ENCODE measurements around the gene DCBLD1.
"Not testable (repeated sequence)": the region's sequence is repeated elsewhere in the genome, so short reads cannot be mapped to it uniquely, and the experiment has no call there.

The DCBLD1 gene

DNA sequence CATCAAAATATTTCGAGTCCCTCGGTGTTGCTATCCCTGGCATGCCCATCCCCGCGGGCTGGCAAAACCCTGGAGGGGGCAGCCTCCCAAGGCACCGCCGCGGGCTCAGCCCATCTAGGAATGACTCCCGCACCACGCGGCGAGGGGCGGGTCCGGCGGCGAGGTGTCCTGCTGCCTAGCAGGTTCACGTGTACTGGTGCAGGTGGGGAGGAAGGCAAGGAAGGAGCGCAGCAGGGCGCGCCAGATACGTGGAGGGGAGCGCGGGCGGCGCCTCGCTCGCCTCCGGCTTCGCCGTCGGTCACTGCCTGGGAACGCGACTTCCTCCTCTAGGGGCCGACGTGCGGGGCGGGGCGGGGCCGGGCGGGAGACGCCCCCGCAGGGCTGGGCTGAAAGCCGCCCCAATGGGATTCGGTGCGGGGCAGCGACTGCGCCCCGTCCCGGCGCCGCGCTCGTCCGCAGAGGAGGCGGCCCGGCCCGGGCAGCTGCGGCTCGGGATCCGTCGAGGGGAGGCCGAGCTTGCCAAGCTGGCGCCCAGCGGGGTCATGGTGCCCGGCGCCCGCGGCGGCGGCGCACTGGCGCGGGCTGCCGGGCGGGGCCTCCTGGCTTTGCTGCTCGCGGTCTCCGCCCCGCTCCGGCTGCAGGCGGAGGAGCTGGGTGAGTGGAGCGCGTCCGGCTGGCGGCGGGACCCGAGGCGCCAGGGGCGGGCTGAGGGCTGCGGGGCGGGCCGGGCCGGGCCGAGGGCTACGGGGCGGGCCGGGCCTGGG is at the start of gene DCBLD1:
TSS of gene DCBLD1 (plus strand) at position 435 of the 764 bp plus-strand sequence. CDS start at position 543, 108 bp downstream.
- Histone ChIP-seq H3F3A (ENCODE audit: low read depth) (no peaks in the 10 kb centered on the region), H3K4me2 (ENCODE audit: low read depth, low read length, poor library complexity, severe bottlenecking) (no peak within 1 kb of the TSS), H3K9me3 (ENCODE audit: insufficient read depth, low read depth, low read length) (no peaks in the 10 kb centered on the region), H3K9ac (ENCODE audit: low read depth, low read length, poor library complexity, severe bottlenecking) (no peak within 1 kb of the TSS), H3K27me3 (ENCODE audit: insufficient read depth, low read length, poor library complexity, severe bottlenecking) (no peaks in the 10 kb centered on the region), H4K20me1 (ENCODE audit: insufficient read depth, low read length, poor library complexity, severe bottlenecking) (no peaks in the 10 kb centered on the region), H3K4me3 (ENCODE audit: low read length, poor library complexity, severe bottlenecking) (no peak within 1 kb of the TSS), H3K9me2 (replicated peaks; ENCODE audit: low read depth, low read length) (no peaks in the 10 kb centered on the region), H3K4me1 (ENCODE audit: insufficient read depth, low read length, poor library complexity, severe bottlenecking) (peaks cover 3% of the 10 kb centered on the region), H2AFZ (ENCODE audit: low read length) (no peak within 1 kb of the TSS), H3K36me3 (ENCODE audit: insufficient read depth, low read length) (no peaks in the 10 kb centered on the region), H3K79me2 (ENCODE audit: insufficient read depth, low read length) (no peaks in the 10 kb centered on the region)
- no peak for TF ChIP-seq EZH2phosphoT487 (IDR thresholded peaks at IDR 0.05; ENCODE audit: borderline replicate concordance)
- TF ChIP-seq, protein P1, sequence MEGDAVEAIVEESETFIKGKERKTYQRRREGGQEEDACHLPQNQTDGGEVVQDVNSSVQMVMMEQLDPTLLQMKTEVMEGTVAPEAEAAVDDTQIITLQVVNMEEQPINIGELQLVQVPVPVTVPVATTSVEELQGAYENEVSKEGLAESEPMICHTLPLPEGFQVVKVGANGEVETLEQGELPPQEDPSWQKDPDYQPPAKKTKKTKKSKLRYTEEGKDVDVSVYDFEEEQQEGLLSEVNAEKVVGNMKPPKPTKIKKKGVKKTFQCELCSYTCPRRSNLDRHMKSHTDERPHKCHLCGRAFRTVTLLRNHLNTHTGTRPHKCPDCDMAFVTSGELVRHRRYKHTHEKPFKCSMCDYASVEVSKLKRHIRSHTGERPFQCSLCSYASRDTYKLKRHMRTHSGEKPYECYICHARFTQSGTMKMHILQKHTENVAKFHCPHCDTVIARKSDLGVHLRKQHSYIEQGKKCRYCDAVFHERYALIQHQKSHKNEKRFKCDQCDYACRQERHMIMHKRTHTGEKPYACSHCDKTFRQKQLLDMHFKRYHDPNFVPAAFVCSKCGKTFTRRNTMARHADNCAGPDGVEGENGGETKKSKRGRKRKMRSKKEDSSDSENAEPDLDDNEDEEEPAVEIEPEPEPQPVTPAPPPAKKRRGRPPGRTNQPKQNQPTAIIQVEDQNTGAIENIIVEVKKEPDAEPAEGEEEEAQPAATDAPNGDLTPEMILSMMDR (conservative IDR thresholded peaks at IDR 0.05; ENCODE audit: low read length), result no peak

DNA sequence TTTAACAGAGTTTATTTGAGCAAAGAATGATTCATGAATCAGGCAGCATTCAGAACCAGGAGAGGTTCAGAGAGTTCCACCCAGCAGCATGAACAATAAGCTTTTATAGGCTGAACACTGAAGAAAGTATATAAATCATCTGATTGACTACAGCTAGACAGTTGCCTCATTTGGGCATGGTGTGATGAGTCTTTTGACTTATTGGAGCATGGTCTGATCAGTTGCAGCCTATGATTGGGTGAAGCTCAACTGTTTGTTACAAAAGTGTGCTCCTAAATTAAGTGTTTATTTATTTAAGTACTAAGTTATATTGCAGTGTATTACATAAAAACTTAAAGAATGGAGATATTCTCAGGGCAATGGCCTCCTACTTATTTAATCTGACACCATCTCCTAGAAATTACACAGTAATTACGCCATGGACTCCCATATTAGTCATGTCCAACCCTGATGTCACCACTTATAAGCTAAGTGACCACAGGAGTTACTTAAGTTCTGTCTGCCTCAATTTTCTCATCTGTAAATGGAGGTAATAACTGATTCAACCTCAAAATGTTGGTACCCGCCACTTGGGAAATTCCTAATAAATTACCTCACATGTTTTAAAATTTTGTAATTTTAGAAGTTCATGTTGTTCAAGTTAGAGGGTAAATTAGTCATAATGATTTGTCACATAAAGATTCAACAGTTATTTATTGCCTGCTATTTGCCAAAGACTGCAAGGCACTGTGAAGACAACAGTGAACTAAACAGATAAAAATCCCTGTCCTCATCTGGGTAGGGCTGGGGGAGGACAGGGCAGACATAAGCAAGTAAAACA is 41.6 kb upstream of the DCBLD1 start:
- Histone ChIP-seq H3K36me3 (ENCODE audit: insufficient read depth, low read length) (no peaks in the 10 kb centered on the region), H3K9me3 (ENCODE audit: insufficient read depth, low read depth, low read length) (no peaks in the 10 kb centered on the region), H2AFZ (ENCODE audit: low read length) (no peak overlapping the region), H3K4me2 (ENCODE audit: low read depth, low read length, poor library complexity, severe bottlenecking) (no peak overlapping the region), H3K27me3 (ENCODE audit: insufficient read depth, low read length, poor library complexity, severe bottlenecking) (no peaks in the 10 kb centered on the region), H3K9ac (ENCODE audit: low read depth, low read length, poor library complexity, severe bottlenecking) (no peak overlapping the region), H3K79me2 (ENCODE audit: insufficient read depth, low read length) (no peaks in the 10 kb centered on the region), H3F3A (ENCODE audit: low read depth) (no peaks in the 10 kb centered on the region), H3K4me1 (ENCODE audit: insufficient read depth, low read length, poor library complexity, severe bottlenecking) (no peaks in the 10 kb centered on the region), H3K4me3 (ENCODE audit: low read length, poor library complexity, severe bottlenecking) (no peak overlapping the region), H4K20me1 (ENCODE audit: insufficient read depth, low read length, poor library complexity, severe bottlenecking) (no peaks in the 10 kb centered on the region), H3K9me2 (replicated peaks; ENCODE audit: low read depth, low read length) (no peaks in the 10 kb centered on the region)
- TF ChIP-seq, protein P1 (conservative IDR thresholded peaks at IDR 0.05; ENCODE audit: low read length), result no peak
- no peak for TF ChIP-seq EZH2phosphoT487 (IDR thresholded peaks at IDR 0.05; ENCODE audit: borderline replicate concordance)

DNA sequence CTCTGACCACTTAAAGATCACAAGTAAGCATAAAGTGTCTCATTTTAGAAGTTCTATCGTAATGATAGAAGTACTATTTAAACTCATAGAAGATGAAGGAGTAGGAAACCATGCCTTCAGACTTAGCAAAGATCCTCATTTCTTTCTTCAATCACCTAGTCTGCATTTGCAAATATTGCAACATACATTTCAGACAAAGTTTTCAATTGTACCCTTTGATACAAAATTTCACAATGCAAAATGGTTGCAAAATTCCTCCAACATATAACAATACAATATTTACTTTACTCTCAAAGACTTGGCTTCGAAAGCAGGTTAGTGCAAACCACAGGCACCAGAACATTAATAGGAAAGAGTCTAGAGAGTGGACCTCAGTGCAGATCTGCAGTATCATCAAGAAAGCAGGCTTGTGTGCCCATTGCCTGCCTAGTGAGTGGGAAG is 40.6 kb upstream of the DCBLD1 start:
- no peaks in the 10 kb centered on the region for H3K36me3 ChIP-seq (ENCODE audit: insufficient read depth, low read length)
- no peaks in the 10 kb centered on the region for H3K27me3 ChIP-seq (ENCODE audit: insufficient read depth, low read length, poor library complexity, severe bottlenecking)
- TF ChIP-seq, protein P1 (conservative IDR thresholded peaks at IDR 0.05; ENCODE audit: low read length), result no peak
- TF ChIP-seq EZH2phosphoT487 (IDR thresholded peaks at IDR 0.05; ENCODE audit: borderline replicate concordance), result no peak
- H4K20me1 ChIP-seq (ENCODE audit: insufficient read depth, low read length, poor library complexity, severe bottlenecking), result no peaks in the 10 kb centered on the region
- H3K79me2 ChIP-seq (ENCODE audit: insufficient read depth, low read length), result no peaks in the 10 kb centered on the region
- no peaks in the 10 kb centered on the region for H3K9me3 ChIP-seq (ENCODE audit: insufficient read depth, low read depth, low read length)
- no peak overlapping the region for H3K9ac ChIP-seq (ENCODE audit: low read depth, low read length, poor library complexity, severe bottlenecking)
- H3K4me3 ChIP-seq (ENCODE audit: low read length, poor library complexity, severe bottlenecking), result no peak overlapping the region
- H3K9me2 ChIP-seq (replicated peaks; ENCODE audit: low read depth, low read length), result no peaks in the 10 kb centered on the region
- no peaks in the 10 kb centered on the region for H3F3A ChIP-seq (ENCODE audit: low read depth)
- H2AFZ ChIP-seq (ENCODE audit: low read length), result no peak overlapping the region
- H3K4me2 ChIP-seq (ENCODE audit: low read depth, low read length, poor library complexity, severe bottlenecking), result no peak overlapping the region
- H3K4me1 ChIP-seq (ENCODE audit: insufficient read depth, low read length, poor library complexity, severe bottlenecking), result no peaks in the 10 kb centered on the region

DNA sequence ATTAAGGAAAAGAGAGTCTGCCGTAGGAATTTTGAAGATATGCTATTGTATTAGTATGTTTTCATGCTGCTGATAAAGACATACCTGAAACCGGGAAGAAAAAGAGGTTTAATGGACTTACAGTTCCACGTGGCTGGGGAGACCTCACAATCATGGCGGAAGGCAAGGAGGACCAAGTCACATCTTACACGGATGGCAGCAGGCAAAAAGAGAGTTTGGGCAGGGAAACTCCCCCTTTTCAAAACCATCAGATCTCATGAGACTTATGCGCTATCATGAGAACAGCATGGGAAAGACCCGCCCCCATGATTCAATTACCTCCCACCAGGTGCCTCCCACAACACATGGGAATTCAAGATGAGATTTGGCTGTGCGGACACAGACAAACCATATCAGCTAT is 40.2 kb upstream of the DCBLD1 start:
- H3K4me2 ChIP-seq (ENCODE audit: low read depth, low read length, poor library complexity, severe bottlenecking); H3K9ac ChIP-seq (ENCODE audit: low read depth, low read length, poor library complexity, severe bottlenecking); H3F3A ChIP-seq (ENCODE audit: low read depth); H3K27me3 ChIP-seq (ENCODE audit: insufficient read depth, low read length, poor library complexity, severe bottlenecking); H3K79me2 ChIP-seq (ENCODE audit: insufficient read depth, low read length); H3K4me3 ChIP-seq (ENCODE audit: low read length, poor library complexity, severe bottlenecking); H3K9me2 ChIP-seq (replicated peaks; ENCODE audit: low read depth, low read length); H3K9me3 ChIP-seq (ENCODE audit: insufficient read depth, low read depth, low read length); H3K36me3 ChIP-seq (ENCODE audit: insufficient read depth, low read length); H3K4me1 ChIP-seq (ENCODE audit: insufficient read depth, low read length, poor library complexity, severe bottlenecking); H2AFZ ChIP-seq (ENCODE audit: low read length); H4K20me1 ChIP-seq (ENCODE audit: insufficient read depth, low read length, poor library complexity, severe bottlenecking): not testable (repeated sequence)

All from Loucy (cell line).